Stimulated activated CD8-positive, alpha-beta memory T cell treated with anti-CD3 and anti-CD28 coated beads, Interleukin-15, amount 100 ng/mL, for 24 hours (primary cell): ENCODE results near the gene THRB.

Experiments used
- DNase-seq: peaks from one replicate; pipeline ENCODE4 v3.0.0-alpha.2; 2020; ENCODE audit warnings: low read depth

The THRB gene

GRCh38 chr3:24139463-24140412, 354.9 kb downstream of the THRB start:
- no peak for DNase-seq

GRCh38 chr3:24138876-24139256, 355.8 kb downstream of the THRB start:
- DNase-seq = no peak

DNA sequence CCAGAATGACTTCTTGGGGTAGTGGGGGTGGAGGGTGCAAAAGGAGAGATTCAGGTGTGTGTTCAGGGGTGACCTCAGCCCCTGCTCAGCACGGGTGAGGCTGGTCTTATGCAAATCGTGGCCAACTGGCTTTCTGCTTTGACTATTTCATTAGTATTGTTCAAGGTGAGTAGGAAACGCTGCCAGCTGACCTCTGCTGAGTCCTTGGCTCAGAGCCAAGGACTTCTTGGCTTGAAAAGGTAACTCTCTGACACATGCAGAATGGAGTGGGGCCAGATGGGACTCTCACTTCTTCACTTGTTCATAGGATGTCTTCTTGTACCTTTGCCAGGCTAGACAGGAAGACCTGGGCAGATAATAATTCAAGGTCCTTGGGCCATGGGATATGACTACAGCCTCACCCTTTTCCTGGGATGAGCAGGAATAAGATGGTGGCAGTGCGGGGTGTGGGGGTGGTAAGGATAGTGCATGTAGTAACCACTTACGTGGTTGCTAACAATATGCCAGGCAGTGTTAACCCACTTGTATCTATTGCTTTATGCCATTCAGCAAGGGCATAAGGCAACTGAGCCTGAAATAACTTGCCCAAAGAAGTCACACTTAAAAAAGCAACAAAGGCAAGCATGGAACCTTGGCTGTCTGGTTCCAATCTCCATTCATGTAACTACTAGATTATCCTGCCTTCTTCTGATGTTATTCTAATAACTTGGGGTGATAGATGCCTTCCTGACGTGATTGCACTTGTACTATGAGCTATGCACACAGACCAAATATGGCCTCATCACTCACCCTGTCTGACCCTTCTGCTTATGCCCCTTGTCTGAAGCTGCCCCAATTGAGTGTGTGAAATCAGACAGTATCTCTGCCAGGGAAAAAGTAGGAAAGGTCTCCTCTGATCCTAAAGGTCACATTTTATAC, 356.4 kb downstream of the THRB start:
- no peak for DNase-seq

DNA sequence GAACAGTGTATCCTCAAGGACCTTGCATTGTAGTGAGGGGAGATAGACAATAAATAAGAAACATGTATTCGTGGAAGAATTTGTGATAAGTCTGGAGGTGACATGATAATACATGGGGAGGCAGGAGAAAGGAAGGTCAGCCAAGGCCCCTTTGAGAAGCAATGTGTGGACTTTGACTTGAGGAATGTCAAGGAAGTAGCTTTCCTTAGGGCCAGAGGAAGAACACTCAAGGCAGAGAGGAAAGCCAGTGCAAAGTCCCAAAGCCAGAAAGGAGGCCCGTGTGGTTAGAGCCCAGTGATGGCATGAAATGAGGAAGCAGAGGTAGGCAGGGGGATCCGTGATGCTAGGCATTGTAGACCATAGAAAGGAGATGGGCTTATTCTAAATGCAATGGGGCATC, 357.3 kb downstream of the THRB start:
- DNase-seq = no peak

- DNase-seq = no peak
Measured at GRCh38 chr3:24136624-24137310, 357.9 kb downstream of the THRB start.

DNA sequence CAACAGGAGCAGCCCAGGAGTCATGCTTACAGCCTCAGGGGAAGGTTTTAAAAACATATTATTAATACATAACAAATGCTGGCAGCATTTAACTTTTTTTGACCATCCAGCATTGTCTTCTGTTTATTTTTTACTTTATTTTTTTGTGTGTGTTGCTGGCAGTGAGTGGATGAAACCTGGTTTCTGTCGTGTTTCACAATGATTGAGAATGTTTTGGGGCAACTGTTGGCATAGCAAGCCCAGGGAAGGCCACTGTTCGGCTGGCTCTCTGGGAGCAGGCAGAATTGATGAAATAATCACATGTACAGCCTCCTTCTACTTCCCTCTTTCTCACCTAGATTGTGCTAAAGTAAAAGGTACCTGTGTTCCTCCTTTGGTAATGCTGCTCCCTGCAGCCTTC, 359.4 kb downstream of the THRB start:
- DNase-seq = no peak

DNA sequence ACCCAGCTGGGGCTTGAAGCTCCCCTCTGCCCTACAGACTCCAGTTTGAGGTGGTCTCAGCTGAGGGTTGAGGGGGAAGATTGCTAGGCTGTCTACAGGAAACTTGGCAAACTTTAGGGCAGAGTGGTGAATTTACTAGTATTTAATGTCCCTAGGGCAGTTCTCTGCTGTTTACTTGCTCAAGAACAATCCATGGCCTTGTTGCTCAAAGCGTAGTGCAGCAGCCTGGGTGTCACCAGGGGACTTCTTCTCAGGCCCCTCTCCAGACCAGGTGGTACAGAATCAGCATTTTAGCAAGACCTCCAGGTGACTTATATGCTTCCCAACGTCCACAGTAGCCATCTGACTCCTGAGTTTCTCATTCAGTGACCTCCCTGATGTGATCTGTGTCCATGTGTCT, 360.7 kb downstream of the THRB start:
- DNase-seq = no peak

DNA sequence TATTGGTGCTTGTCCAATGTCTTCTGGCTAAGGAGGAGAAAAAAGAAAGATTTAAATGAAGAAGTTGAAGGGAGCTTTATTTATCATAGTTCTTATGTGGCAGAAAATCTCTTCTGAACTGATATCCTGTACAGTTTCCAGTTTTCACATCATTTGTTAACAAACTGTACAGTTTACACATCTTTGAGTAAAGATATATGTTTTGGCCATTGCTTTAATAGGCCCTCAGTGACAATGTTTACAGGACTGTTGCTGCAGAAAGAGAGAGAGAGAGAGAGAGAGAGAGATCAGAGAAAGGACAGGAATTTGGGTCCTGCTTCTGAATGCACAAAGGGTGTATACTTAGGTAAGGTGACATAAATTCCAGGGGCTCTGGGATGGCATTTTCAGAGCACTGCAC, 361.2 kb downstream of the THRB start:
- DNase-seq = no peak

GRCh38 chr3:24129549-24129948, 365.1 kb downstream of the THRB start:
- no peak for DNase-seq

GRCh38 chr3:24128199-24129005, 366.2 kb downstream of the THRB start:
- DNase-seq = no peak

DNA sequence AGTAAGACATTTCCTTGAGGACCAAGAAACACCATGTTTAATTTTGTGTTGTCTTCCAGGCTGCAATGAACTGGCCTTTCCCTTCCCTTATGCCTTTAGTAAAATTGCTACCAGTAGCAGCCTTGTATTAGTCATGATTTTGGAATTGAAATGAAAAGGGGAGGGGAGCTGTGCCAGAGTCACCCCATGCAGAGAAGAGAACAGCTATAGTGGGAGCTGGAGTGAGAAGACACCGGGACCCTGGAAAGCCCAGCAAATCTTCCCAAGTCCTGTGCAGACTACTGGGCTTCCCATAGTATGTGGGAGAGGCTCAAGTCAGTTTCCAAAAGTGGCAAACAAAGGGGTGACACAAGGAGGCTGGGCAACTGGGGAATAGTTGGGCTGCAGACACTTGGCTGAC, 371.1 kb downstream of the THRB start:
- no peak for DNase-seq

DNA sequence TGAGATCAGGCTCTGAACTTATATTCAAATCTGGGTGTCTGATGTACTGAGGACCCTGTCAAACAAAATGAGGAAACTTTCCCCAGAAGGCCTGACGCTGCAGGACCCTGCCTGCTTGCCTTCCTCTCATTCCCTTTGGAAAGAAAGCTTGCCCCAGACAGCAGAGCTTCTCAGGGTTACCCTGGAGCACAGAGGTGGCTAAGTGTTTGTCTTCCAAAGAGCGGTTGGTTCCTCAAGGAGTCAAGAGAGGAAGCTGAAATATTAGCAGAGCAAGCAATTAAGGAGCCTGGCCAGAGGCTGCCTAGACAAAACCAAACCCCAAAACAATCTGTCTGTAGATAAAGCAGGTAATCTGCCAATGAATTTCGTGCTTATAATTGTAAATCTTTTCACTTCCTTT, 374.2 kb downstream of the THRB start:
- DNase-seq = no peak

- DNase-seq = no peak
Measured at GRCh38 chr3:24119321-24119751, 375.3 kb downstream of the THRB start.

DNA sequence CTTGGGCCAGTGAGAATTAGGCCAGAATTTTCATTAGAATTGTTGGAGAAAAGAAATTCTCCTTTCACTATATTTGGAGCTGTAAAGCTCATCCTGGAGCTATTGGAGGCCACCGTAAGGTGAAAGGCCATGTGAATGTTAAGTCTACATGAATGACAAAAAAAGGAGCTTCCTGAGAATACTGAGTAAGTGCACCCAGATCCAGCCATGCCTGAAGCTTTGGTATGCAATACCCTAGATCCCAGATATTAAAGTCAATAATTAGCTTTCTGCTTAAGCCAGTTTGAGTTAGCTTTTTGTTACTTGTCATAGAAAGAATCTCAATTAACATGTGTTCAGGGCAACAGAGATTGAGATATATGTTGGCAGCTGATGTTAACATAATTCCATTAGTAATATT, 377.1 kb downstream of the THRB start:
- no peak for DNase-seq

GRCh38 chr3:24111711-24112110, 382.9 kb downstream of the THRB start:
- DNase-seq = no peak

DNA sequence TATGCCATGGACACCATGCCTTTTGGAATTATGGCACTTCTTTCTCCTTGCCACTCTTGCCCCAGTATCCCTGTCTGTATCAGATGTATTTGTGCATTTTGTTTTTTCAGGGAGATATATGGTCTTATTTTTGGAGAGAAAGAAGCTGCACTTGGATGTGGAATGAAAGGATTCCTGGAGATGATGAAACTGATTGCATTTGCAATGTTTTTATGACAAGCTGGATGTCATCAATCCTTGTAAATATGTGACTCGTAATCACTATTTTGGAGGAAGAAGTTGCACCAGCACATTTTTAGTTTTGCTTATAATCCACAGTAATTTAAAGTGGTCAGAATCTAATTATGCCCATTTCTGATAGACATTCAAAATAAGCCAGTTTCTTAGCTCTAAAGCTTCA, 384.6 kb downstream of the THRB start:
- no peak for DNase-seq

GRCh38 chr3:24101676-24102168, 392.9 kb downstream of the THRB start:
- no peak for DNase-seq

DNA sequence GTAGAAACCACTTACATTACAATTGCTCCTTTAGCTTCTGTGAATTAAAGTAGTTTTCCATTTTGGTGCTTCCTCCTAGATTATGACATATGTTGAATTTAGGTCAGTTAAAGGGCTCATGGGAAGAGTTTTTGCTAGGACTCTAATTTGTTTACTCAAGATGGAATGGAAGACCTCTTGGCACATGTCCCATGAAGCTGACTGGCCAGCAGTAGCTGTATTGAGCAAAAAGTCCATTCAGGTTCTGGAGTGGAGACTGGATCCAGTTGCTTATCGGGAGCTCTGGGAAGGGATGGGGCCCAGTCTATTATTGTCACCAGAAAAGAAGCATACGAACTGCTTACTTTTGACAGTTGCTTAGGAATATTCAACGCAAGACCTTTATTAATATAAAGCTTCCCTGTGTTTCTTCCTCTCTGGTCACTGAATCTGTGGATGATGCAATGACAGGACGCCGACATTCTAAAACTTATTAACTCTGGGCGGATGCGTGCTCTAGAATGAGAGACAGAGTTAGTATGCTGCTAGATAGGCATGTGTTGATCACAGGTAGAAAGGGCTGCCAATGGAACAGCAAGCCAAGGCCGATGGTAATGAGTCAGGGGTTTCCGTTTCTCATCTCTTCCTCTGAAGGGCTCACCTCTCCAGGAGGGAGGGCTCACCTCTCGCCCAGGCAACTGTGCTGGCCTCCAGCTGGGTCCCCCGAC, 393.8 kb downstream of the THRB start:
- no peak for DNase-seq

DNA sequence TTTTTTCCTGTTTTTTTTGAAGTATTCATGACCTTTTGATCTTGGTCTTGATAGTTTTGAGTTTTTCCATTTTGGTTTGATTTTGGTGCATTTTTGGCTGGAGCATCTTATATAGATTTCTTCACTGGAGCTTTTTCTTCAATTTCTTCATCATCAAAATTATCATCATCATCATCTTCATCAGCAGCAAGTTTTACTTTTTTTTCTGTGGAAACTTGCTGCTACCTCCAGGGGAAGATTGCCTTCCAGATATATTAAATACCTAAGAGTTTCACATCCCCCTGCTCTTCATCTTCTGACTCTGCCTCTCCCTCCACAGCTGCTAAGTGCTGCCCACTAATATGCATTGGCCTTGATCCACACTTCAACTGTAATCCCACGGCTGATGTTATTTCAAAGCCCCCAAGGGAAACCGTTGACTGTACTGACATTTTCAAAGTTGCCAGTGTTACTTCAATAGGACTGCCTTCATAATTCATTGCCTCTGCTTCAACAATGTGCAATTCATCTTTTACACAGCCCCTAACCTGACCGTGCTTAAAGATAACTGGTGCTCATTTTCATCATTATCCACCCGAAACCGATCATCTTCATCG, 397.9 kb downstream of the THRB start:
- no peak for DNase-seq

DNA sequence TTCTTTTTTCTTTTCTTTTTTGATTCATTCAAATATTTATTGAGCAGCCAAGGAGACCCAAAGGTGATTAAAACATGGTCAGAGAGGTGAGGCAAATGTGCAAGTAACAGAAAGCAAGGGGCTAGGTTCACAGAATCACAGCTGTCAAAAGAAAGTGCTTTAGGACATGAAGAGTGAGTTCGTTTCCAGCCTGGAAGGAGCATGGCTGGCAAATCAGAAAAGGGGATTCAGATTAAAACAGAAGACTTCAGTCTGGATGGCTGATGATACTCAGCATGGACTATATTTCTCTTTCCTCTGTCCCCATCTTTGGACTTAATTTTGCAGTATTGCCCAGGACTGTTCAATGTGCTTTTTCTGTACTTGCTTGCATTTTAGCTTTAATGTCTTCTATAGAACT, 398.4 kb downstream of the THRB start:
- DNase-seq = no peak
